Endothelial cell of umbilical vein (primary cell): Measurements from ENCODE around the gene ESCO1.

ENCODE experiments used
- EZH2 ChIP-seq: IDR thresholded peaks from 2 replicates; pipeline ENCODE4 v1.6.1; 2012; ENCODE audit warnings: borderline replicate concordance, low read depth, mild to moderate bottlenecking, moderate library complexity, low read length, inconsistent platforms; ENCODE audit not compliant: severe bottlenecking
- FOS ChIP-seq: IDR thresholded peaks from 2 replicates; pipeline ENCODE4 v1.6.1; 2011; ENCODE audit warnings: mild to moderate bottlenecking, low read length, moderate library complexity, borderline replicate concordance; ENCODE audit not compliant: insufficient read depth
- JUN ChIP-seq: IDR thresholded peaks from 2 replicates; pipeline ENCODE4 v1.6.1; 2011; ENCODE audit warnings: borderline replicate concordance, low read depth; ENCODE audit not compliant: insufficient read length, insufficient read depth
- MYC ChIP-seq: IDR thresholded peaks from one replicate; pipeline ENCODE4 v1.6.1; 2011; ENCODE audit warnings: mild to moderate bottlenecking, low read depth, low read length
- POLR2A ChIP-seq: IDR thresholded peaks from 2 replicates; pipeline ENCODE4 v1.6.1; 2012; ENCODE audit warnings: low read depth, mild to moderate bottlenecking, control low read depth, low read length
- POLR2AphosphoS5 ChIP-seq: IDR thresholded peaks from 2 replicates; pipeline ENCODE4 v1.6.1; 2012; ENCODE audit warnings: low read depth, mild to moderate bottlenecking, control low read depth, low read length, moderate library complexity; ENCODE audit not compliant: insufficient read depth
- TF ChIP-seq, protein P1 (sequence below), 2 donors: IDR thresholded peaks; 1 replicate in 1 of 2; 2 replicates in 1 of 2; pipeline ENCODE4 v1.5.1; 2011; ENCODE audit warnings: low read length in 2 of 2, mild to moderate bottlenecking in 2 of 2, moderate library complexity in 2 of 2, control low read depth in 1 of 2, inconsistent platforms in 1 of 2, low read depth in 1 of 2; ENCODE audit not compliant: insufficient read depth in 1 of 2; ENCODE audit errors: extremely low read depth in 1 of 2
- TF ChIP-seq, protein P2 (sequence below): IDR thresholded peaks from 2 replicates; pipeline ENCODE4 v1.6.1; 2011; ENCODE audit not compliant: insufficient read depth, insufficient read length

DNA sequence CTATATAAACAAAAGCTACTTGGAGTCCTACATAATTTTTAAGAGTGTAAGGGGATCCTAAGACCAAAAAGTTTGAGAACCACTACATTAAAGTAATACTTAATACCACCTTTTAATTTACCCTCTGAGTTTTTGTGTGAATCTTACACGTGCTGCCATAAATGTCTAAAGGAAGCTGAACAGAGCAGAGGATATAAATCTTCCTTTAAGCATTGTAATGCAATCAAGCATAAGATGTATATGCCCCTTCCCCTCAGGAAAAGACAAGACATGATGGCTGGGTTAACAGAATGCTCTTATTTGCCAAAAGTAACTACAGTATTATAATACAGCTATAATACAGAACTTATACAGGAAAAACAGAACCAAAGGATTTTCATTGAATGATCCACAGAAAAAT, 2.9 kb downstream of the ESCO1 start:
- TF ChIP-seq, protein P1, sequence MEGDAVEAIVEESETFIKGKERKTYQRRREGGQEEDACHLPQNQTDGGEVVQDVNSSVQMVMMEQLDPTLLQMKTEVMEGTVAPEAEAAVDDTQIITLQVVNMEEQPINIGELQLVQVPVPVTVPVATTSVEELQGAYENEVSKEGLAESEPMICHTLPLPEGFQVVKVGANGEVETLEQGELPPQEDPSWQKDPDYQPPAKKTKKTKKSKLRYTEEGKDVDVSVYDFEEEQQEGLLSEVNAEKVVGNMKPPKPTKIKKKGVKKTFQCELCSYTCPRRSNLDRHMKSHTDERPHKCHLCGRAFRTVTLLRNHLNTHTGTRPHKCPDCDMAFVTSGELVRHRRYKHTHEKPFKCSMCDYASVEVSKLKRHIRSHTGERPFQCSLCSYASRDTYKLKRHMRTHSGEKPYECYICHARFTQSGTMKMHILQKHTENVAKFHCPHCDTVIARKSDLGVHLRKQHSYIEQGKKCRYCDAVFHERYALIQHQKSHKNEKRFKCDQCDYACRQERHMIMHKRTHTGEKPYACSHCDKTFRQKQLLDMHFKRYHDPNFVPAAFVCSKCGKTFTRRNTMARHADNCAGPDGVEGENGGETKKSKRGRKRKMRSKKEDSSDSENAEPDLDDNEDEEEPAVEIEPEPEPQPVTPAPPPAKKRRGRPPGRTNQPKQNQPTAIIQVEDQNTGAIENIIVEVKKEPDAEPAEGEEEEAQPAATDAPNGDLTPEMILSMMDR (IDR thresholded peaks at IDR 0.05; ENCODE audit: extremely low read depth in 1 of 2, insufficient read depth in 1 of 2, low read depth in 1 of 2, low read length in 2 of 2): no peak
- no peak for TF ChIP-seq POLR2A
- no peak for TF ChIP-seq POLR2AphosphoS5
- TF ChIP-seq MYC: no peak
- no peak for TF ChIP-seq EZH2
- TF ChIP-seq, protein P2, sequence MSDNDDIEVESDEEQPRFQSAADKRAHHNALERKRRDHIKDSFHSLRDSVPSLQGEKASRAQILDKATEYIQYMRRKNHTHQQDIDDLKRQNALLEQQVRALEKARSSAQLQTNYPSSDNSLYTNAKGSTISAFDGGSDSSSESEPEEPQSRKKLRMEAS: no peak
- TF ChIP-seq JUN: no peak
- no peak for TF ChIP-seq FOS
